C4-2B (cell line): ENCODE results near the gene DNAAF2.

ENCODE experiments used
- CTCF ChIP-seq: fragments of 450-650 bp; conservative IDR thresholded peaks from 2 replicates; pipeline ENCODE4 v1.5.1; 2017; ENCODE audit warnings: mild to moderate bottlenecking
- ZFX ChIP-seq: fragments of 450-650 bp; IDR thresholded peaks from 2 replicates; pipeline ENCODE4 v1.6.1; 2017

GRCh38 chr14:49640540-49641417 is 5.7 kb upstream of the DNAAF2 start:
- TF ChIP-seq CTCF = no peak
- TF ChIP-seq ZFX = no peak
